ENCODE measurements around the gene SERPINB1. TPM values are rescaled to one million over a fixed set of nuclear protein-coding genes. Genes with fewer than 3 reads are reported as not detected.
"Not testable (repeated sequence)": the region's sequence is repeated elsewhere in the genome, so short reads cannot be mapped to it uniquely, and the experiment has no call there.

The SERPINB1 gene
- 10 to 100 TPM; 17.9 to 23.4 (median 21.8) TPM for polyA plus RNA-seq (ENCODE audit: insufficient read length in 4 of 4)

GRCh38 chr6:2841264-2842138, at the start of gene SERPINB1:
Gene SERPINB1 (minus strand): TSS chr6:2841863. CDS start chr6:2840586, 1,277 bp downstream.
- peak in 2 of 4 donors; percentile 78 for DNase-seq (ENCODE audit: low read depth in 4 of 4, low spot score in 3 of 4)

- DNase-seq (ENCODE audit: low read depth in 4 of 4, low spot score in 3 of 4): no peak
Observed at GRCh38 chr6:2890976-2891767, 49.5 kb upstream of the SERPINB1 start.

DNA sequence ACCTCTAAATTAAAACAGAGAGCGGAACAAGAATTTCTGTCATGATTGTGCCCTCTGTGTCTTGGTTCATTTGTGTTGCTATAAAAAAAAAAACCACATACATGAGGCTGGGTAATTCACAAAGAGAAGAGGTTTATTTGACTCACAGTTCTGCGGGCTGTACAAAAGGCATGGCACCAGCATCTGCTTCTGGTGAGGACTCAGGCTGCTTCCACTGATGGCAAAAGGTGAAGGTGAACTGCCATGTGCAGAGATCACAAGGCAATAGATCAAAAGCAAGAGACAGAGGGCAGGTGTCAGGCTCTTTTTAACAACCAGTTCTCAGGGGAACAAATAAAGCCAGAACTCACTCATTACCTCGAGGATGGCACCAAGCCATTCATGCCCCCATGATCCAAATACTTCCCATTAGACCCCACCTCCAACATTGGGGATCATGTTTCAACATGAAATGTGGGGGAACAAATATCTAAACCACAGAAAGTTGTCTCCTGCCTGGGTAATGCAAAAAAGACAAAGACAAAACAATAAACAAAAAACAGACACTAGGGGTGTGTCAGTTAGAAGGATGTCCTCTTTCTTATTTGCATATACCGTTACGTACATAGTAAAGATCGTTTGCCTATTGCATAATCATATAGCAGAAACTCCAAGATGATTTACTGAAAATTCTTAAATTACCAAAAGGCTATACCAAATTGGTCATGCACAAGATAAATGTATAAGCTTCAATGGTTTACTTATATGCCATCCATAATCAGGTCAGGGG, 44.5 kb upstream of the SERPINB1 start:
- no peak for DNase-seq (ENCODE audit: low read depth in 4 of 4, low spot score in 3 of 4)

DNA sequence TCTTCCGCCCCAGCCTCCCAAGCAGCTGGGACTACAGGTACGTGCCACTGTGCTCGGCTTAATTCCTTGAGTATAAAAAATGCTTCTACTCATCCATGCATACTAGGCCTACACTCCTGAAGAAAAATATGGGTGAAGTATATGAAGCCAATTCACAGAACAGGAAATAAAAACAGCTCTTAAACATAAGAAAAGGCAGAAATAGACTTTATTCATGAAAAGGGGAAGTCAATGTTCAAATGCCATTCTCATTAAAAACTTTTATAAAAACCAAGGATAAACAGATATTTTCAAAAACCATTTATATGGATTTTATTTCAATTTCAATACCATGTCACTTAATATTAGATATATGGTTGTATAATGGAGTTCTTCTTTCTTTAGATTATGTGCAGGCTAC, 43.1 kb upstream of the SERPINB1 start:
- no peak for DNase-seq (ENCODE audit: low read depth in 4 of 4, low spot score in 3 of 4)

DNA sequence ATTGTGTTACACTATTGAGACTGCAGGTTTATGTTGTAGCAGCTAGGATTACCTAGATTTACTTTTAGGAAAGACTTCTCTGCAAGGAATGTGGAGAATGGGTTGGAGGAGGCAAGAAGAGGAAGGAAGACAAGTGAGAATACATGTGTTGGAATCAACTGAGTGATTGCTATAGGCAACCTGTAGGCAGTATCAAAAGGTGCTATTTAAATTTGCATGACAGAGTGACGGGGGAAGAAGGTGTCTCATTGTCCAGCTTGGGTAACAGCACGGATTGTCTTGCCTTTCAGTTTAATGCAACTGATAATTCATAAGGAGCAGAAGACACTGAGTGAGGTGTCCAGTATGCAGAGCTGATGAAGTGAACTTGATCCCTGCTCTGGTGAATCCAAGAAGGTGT, 42.0 kb upstream of the SERPINB1 start:
- DNase-seq (ENCODE audit: low read depth in 4 of 4, low spot score in 3 of 4): no peak

DNA sequence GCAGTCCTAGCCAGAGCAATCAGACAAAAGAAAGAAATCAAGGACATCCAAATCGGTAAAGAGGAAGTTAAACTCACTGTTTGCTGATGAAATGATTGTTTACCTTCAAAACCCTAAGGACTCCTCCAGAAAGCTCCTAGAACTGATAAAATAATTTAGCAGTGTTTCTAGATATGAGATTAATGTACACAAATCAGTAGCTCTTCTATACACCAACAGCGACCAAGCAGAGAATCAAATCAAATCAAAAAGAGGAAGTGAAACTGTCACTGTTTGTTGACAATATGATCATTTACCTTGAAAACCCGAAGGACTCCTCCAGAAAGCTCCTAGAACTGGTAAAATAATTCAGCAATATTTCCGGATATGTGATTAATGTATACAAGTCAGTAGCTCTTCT, 39.8 kb upstream of the SERPINB1 start:
- DNase-seq (ENCODE audit: low read depth in 4 of 4, low spot score in 3 of 4): no peak

GRCh38 chr6:2880156-2880555, 38.5 kb upstream of the SERPINB1 start:
- not testable (repeated sequence) for DNase-seq (ENCODE audit: low read depth in 4 of 4, low spot score in 3 of 4)

- no peak for DNase-seq (ENCODE audit: low read depth in 4 of 4, low spot score in 3 of 4)
Observed at GRCh38 chr6:2877960-2878359, 36.3 kb upstream of the SERPINB1 start.

DNA sequence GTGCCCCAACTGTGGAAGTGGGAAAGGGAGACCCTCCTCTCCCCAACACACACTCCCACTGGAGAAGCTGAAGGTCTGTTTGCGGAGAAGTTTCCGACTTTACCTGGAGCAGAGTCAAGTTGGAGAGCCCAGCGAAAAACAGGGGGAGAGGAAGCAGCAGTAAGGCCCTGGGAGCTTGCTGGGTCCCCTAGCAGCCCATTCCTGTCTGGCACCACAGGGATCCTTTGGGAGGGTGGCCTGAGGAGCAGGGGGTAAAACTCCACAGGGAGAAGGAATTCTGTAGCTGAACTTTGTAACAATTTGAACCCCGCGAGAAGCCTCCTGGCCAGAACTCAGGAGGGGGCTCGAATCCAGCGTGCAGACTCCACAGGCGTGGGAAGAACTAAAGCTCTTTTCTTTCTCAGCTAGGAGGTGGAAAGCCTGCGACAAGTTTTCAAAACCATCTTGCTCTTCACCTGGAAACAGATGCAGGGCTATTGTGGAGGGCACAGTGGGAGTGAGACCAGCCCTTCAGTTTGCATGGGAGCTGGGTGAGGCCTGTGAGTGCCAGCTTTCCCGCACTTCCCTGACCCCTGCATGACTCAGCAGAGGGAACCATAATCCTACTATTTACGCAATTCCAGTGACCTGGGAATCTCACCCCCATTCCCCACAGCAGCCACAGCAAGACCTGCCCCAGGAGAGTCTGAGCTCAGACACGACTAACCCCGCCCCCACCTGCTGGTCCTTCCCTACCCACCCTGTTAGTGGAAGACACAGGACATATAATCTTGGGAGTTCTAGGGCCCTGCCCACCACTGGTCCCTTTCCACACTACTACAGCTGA, 35.6 kb upstream of the SERPINB1 start:
- DNase-seq (ENCODE audit: low read depth in 4 of 4, low spot score in 3 of 4): no peak

GRCh38 chr6:2876210-2877056, 34.8 kb upstream of the SERPINB1 start:
- peak in 1 of 4 donors; percentile 41 for DNase-seq (ENCODE audit: low read depth in 4 of 4, low spot score in 3 of 4)

DNA sequence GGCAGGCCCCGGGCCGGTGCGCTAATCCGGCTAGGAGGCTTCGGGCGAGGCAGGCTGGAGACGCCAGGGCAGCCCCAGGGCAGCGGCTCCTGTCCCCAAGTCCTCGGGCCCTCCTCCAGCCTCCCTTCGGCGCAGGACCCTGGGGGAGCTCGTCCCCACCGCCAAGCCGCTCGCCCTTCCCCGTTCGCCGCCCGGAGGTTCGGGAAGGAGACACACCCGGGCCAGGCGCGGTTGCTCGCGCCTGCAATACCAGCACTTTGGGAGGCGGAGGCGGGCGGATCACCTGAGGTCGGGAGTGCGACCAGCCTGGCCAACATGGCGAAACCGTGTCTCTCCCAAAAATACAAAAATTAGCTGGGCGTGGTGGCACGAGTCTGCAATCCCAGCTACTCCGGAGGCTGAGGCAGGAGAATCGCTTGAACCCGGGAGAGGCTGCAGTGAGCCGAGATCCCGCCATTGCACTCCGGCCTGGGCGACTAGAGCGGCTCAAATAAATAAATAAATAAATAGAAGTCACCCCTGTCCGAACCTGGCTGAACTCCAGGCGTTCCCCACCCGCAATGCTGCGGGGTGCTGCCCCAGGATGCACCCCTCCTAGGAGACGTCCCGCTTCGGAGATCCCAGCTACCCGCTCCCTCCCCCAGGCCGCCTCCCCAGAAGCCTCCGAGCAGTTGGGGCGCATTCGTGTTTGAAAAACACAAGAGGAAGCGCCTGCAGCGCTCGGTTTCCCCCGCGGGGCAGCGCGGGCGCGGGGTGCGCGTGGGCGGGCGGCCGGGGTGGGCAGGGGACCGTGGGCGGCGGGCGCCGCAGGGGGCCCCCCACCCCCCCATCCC, 33.9 kb upstream of the SERPINB1 start:
- no peak for DNase-seq (ENCODE audit: low read depth in 4 of 4, low spot score in 3 of 4)

DNA sequence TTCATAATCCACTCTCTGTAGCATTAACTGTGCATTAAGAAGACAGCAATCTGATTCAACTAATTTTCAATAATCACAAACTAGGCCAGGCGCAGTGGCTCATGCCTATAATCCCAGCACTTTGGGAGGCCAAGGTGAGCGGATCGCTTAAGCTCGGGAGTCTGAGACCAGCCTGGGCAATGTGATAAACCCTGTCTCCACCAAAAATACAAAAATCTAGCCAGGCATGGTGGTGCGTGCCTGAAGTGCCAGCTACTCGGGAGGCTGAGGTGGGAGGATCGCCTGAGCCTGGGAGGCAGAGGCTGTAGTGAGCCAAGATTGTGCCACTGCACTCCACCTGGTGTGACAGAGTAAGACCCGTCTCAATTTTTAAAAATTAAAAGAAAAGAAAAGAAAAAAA, 32.0 kb upstream of the SERPINB1 start:
- DNase-seq (ENCODE audit: low read depth in 4 of 4, low spot score in 3 of 4): no peak

GRCh38 chr6:2872423-2873358, 31.0 kb upstream of the SERPINB1 start:
- DNase-seq (ENCODE audit: low read depth in 4 of 4, low spot score in 3 of 4): no peak

- no peak for DNase-seq (ENCODE audit: low read depth in 4 of 4, low spot score in 3 of 4)
Observed at GRCh38 chr6:2871953-2872352, 30.3 kb upstream of the SERPINB1 start.

DNA sequence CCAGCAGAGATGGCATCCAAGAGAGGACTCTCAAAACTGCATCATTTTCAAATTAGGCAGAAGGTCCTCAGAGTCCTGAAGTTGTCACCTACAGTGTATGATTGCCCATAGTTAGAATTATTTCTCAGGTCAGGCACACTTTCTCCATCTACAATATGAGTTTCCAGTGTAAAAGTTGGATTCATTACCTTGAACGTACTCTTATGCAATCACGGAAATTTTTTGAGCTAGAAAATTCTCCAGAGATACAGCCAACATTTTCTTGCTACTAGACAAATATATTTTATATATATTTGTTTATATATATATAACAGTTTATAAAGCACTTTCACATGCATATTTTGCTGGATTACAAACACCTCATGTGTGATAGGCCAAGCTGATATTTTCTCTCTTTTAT, 29.4 kb upstream of the SERPINB1 start:
- no peak for DNase-seq (ENCODE audit: low read depth in 4 of 4, low spot score in 3 of 4)

DNA sequence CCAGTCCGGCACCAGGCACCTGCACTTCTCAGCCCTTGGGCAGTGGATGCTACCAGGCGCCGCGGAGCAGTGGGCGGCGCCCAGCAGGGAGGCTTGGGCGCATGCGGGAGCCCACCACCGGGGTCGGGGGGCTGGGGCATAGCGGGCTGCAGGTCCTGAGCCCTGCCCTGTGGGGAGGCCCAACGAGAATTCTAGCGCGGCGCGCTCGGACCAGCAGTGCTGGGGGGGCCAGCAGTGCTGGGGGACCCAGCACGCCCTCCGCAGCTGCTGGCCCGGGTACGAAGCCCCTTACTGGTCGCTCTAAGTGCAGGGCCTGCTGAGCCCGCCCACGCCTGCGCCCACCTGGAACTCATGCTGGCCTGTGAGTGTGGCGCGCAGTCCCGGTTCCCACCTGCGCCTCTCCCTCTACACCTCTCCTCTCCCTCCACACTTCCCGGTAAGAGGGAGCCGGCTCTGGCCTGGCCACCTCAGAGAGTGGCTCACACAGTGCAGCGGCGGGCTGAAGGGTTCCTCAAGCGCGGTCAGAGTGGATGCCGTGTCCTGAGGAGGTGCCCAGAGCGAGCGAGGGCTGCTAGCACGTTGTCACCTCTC, 28.5 kb upstream of the SERPINB1 start:
- DNase-seq (ENCODE audit: low read depth in 4 of 4, low spot score in 3 of 4): no peak

- no peak for DNase-seq (ENCODE audit: low read depth in 4 of 4, low spot score in 3 of 4)
Observed at GRCh38 chr6:2868637-2869036, 27.0 kb upstream of the SERPINB1 start.
